Measurements from ENCODE around the gene EVI5L.
"Not testable (repeated sequence)": the region's sequence is repeated elsewhere in the genome, so short reads cannot be mapped to it uniquely, and the experiment has no call there.

Gene EVI5L

DNA sequence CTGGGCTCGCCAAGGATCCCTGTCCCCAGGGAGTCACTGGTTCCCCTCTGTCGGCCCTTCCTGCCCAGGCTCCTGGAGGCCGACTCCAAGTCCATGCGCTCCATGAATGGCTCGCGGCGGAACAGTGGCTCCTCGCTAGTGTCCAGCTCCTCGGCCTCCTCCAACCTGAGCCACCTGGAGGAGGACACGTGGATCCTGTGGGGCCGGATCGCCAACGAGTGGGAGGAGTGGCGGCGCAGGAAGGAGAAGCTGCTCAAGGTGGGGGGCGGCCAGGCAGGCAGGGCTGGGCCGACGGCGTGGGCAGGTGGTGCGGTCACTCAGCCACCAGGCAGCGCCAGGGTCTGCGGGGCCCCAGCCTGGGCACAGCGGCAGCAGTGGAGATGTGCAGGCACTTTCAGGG lies 17.6 kb downstream of the EVI5L start:
- no peak for DNase-seq

DNA sequence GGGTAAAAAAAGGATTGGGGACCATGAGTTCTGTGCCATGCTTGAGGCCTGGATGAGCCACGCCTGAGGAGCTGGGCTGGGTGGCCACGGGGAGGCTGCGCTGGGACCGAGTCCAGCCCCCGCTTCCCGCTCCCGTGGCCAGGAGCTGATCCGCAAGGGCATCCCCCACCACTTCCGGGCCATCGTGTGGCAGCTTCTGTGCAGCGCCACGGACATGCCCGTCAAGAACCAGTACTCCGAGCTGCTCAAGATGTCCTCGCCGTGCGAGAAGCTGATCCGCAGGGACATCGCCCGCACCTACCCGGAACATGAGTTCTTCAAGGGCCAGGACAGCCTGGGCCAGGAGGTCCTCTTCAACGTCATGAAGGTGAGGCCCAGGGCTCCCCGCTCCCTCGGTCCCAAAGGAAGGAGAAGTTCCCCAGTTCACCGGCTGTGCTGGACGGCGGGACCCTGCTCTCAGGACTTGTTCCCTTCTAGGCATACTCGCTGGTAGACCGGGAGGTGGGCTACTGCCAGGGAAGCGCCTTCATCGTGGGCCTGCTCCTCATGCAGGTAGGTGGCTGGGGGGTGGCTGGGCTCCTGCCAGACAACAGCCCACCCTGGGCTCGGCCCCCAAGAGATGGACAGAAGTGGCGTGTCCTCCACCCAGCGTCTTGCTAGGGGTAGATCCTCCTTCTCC lies 18.9 kb downstream of the EVI5L start:
- DNase-seq = no peak

DNA sequence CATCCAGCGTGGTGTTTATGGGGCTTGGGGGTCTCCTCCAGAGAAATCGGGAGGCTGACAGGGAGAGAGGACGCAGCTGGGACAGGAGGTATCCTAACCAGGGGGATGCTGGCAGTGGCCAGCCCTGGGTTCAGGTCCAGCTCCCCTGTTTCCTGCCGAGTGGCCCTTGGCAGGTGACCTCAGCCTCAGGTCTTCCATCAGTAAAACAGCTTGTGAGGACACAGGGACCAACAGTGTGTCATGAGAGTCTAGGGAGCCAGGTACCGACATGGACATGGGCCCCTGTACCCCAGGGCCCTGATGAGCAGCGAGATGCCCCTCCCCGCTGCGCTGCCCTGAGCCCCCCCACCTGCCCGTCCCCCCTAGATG lies 19.6 kb downstream of the EVI5L start:
- no peak for DNase-seq

DNA sequence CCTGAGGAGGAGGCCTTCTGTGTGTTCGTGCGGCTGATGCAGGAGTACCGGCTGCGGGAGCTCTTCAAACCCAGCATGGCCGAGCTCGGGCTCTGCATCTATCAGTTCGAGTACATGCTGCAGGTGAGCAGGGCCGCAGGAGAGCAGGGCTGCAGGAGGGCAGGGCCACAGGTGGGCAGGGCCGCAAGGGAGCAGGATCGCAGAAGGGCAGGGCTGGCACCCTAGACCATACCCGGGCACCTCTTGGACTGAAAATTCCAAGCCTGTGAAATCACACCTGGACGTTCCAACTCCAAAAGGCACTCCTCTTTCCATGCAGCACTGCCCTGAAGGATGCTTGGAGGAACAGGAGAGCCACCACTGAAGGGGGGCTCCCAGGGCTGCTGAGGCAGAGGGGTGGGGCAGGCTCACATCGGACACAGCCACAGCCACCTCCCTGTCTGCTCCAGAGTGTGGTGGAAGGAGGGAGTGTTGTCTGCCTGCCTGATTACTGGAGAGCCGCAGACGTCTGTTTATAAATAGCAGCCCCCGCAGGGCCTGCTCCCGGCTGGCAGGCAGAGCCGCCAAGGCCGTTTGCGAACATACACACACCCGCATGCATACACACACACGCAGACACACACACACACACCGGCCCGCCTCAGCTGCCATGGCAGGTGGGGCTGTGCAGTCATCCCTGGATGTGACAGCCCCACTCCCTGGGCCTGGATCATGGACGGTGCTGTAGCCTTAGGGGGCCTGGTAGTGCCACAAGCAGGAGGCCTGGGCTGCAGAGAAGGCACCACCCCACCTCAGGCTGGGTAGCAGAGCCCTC lies 20.2 kb downstream of the EVI5L start:
- DNase-seq = no peak

DNA sequence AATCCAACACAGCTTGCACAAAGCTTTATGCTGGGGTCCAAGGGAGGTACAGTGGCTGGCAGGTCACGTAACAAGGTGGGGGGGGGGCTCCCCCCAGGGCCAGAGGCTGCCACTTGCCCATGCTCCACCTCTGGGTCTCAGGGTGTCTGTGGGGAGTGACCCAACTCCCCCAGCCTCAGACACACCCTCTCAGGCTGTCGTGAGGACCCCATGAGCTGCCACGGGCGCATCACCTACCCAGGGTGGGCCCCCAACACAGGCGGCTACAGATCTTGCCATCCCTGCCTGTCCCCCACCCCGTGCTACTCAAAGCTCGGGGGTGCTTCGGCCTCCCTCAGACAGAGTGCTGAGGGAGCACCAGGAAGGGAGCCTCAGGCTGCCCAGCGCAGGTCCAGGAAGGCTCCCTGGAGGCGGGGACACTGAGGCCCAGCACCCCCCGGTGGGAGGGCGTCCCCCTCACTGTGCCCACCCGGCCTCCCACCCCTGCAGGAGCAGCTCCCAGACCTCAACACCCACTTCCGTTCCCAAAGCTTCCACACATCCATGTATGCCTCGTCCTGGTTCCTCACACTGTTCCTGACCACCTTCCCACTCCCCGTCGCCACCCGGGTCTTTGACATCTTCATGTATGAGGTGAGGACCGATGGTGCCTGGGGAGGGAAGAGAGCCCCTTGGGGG lies 21.1 kb downstream of the EVI5L start:
- no peak for DNase-seq

DNA sequence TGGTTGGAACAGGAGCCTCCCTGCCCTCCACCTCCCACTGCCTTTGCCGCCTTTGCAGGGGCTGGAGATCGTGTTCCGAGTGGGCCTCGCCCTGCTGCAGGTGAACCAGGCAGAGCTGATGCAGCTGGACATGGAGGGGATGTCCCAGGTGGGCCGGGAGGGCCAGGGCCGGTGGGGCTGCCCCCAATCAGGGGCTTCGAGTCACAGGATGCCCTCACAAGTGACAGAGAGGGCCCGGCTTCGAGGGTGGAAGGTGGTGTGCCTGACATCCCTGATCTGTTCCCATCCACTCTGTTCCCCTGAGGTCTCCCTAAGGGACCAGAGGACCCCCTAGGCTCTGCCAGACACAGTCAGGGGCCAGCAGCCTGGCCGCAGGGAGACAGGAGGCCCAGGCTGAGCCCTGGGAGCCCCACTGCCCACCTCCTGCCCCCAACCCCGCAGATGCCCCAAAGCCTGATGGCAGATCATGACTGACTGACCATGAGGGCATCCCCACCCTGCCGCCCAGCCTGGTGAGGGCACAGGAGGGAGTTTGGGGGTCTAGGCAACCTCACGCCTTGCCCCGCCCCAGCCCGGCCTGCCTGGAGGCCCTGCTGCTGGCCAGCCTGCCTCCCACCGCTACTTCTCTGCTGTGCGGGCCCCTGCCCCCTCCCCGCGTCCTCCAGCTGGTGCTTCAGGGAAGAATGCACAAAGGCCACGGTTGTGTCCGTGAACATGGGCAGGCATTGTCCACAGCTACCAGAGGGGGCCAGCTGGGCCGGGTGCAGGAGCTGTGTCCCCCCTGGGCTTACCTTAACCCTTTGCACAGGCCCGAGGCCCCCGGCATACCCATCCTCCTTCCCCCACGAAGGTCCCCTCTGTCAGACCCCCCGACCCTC lies 21.8 kb downstream of the EVI5L start:
- no peak for DNase-seq

DNA sequence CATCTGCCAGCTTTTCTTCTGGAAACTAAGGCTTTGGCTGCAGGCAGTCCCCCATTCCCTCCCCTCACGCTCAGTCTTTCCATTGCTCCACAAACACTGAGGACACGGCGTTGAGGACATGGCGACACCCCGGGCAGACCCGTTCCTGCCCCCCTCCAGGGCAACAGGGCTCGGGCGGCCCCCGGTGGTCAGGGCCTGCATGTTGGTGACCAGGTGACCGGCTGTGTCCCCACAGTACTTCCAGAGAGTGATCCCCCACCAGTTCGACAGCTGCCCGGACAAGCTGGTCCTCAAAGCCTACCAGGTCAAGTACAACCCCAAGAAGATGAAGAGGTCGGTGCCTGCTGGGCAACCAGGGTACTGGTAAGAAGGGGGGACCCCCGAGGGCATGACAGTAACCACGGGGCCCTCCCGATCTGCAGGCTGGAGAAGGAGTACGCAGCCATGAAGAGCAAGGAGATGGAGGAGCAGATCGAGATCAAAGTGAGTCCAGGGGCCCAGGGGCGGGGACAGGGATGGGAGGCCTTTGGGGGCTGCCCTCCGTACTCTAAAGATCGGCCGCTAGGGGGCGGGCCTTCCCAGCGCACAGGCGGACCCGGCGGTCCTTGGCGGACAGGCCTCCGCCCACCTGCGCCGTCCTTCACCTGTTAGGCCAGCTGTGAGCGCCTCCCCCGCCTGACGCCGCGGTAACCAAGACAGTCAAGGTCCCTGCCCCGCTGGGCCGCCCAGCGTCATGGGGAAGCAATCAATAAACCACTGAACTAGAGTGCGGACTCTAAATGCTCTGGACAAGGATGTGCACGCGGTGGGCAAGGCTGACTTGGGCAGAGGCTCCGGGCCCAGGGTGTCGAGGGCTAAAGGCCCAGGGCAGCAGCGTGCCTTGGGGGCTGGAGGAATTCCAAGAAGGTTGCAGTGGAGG lies 23.1 kb downstream of the EVI5L start:
- DNase-seq = peak; percentile 45

DNA sequence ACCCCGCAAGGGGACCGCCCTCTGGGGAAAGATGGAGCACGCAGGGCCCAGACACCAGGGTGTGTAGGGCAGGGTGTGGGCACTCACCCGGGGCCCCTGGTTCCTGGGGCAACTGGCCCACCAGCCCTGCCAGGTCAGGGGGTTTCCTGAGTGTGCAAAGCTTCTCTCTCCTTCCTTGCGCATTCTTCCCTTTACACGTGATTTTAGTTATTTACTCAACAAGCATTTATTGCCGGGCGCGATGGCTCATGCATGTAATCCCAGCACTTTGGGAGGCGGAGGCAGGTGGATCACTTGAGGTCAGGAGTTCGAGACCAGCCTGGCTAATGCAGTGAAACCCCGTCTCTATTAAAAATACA lies 23.7 kb downstream of the EVI5L start:
- DNase-seq = no peak

DNA sequence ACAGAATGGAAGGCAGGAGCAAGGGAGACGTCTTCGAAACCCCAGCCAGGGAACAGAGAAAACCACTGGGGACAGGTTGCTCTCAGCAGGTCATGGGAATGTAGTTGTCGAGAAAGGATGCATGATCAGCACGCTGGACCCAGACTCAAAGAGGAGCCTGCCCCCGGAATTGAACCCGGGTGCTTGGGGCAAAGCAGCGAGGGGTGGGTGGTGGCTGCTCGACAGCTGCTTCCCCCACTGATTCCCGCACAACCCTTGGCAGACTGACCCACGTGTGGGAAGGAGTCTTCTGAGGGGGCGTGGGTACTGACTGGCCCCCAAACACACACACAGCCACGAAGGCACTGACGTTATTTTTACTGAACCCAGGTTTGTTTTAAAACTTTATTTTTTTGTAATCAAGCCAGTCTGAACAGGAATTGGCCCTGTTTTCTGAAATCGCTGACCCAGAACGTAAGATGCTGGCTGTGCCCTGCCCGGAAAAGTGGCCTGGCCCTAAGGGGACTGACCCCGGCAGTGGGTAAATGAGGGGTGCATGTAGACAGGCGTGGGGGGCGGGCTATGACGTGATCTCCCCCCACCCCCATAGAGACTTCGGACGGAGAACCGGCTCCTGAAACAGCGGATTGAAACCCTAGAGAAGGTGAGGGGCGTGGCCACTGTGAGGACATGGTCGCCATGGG lies 25.5 kb downstream of the EVI5L start:
- DNase-seq = no peak

DNA sequence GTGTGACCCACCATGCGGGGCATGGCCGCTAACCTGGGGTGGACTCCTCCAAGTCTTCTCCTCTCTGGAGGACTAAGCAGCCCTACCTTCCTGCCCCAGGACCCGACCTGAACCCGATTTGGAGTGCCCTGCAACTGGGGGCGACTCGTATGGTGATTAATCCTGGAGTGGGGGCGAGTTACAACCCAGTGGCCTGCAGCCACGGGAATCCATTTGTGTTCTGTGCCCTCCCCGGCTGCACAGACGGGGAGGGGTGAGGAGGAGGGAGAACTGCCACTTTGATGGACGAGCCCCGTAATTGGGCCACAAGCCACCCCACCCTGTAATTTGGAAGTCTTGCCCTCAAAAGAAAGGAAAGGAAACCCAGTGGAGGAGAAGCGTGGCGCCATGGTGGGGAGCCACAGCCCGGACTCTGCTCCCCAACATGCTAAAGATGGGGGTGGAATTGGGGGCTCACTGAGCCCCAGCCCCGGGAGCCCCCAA lies 26.1 kb downstream of the EVI5L start:
- DNase-seq = no peak

DNA sequence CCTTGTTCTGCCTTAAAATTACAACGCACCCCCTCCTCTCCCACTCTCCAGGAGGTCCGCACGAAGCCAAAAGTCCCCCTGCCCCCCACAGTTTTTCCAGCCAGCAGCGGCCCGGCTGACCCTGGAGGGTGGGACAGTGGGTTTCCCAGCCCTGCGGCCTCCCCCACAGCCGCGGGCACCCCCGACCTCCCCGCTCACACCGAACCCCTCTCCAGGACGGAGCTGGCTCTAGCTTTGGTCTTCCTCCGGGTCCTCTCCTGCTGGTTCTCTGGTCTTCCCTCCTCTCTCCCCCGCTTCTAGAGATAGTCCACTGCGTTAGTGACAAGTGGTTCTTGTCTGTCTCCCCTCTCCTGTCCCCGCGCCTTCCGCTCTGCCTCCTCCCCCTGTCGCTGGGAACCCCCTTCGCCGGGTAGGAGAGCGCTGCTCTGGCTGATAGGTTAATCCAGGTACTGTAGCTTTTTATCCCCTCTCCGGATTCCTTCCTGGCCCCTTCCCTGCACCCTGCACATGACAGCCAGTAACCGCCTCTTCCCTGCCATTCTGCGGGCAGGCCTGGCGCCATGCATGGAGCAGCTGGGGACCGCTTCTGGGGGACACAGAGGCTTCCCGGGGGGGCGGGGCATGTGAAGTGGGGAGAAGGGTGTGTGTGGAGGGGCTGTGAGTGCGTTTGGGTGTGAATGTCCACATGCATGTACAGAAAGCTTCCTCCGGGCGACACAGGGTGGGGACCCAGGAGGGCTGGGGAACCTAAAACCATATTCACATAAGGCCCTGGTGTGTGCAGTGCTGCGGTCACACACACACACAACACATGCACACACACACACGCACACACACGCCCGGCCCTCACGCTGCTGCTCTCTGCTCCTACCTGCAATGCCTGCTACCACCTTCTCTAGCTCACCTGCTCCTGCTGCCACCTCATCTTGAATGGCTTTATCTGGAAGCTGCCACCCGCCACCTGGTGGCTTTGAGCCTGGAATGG lies 27.0 kb downstream of the EVI5L start:
- DNase-seq = no peak

DNA sequence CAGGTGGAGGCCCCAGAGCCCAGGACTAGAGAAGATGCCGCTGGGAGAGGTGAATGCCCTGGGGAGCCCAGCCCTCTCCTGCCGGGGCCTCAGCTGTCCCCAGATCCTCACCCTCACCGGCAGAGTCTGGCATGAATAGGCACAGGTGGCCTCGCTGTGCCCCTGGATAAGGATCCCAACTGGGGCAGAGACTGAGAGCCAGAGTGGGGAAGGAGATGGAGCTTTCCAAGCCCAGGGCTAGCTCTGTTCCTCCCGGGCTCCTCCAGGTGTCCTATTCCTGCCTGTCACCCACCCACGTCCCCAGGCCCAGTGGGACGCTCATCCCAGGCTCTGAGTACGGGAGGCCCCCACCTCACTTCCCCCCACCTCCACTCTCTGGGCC lies 27.7 kb downstream of the EVI5L start:
- no peak for DNase-seq

DNA sequence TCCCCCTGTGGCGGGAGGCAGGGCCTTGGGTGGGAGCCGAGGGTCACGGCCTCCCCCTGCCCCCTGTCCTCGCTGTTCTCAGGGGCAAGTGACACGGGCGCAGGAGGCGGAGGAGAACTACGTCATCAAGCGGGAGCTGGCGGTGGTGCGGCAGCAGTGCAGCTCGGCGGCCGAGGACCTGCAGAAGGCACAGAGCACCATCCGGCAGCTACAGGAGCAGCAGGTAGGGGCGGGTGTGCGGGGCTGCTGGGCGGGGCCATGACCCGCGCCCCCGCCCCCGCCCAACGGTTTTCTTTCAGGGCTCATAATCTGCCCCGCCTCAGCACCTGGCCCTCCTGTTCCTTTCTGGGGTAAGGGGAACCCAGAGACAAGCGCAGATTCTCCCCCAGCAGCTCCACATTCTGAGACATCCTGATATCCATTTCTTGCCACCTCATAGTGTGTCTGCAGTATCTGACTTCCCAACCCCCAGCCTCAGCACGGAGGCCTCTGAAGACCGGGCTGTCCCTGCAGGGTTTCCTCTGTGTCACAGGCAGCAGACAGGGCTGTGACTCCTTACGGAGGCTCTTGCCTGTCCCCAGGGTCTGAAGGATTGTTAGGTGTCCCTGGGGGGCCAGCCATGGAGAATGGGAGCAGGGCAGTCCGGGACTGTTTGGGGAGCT lies 28.2 kb downstream of the EVI5L start:
- no peak for DNase-seq

DNA sequence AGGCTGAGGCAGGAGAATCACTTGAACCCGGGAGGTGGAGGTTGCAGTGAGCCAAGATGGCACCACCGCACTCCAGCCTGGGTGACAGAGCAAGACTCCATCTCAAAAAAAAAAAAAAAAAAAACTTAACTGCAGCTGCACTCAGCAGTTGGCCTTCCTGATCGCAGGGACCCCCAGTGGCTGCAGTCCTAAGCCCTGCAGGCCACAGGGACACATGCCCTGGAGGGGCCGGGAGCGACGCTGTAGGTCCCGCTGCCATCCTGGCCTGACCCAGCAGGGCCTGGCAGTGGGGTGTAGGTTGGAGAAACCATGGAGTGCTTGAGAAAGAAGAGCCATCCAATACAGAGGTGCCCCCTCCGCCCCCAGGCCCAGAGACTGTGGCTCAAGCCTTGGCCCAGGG lies 29.1 kb downstream of the EVI5L start:
- not testable (repeated sequence) for DNase-seq

DNA sequence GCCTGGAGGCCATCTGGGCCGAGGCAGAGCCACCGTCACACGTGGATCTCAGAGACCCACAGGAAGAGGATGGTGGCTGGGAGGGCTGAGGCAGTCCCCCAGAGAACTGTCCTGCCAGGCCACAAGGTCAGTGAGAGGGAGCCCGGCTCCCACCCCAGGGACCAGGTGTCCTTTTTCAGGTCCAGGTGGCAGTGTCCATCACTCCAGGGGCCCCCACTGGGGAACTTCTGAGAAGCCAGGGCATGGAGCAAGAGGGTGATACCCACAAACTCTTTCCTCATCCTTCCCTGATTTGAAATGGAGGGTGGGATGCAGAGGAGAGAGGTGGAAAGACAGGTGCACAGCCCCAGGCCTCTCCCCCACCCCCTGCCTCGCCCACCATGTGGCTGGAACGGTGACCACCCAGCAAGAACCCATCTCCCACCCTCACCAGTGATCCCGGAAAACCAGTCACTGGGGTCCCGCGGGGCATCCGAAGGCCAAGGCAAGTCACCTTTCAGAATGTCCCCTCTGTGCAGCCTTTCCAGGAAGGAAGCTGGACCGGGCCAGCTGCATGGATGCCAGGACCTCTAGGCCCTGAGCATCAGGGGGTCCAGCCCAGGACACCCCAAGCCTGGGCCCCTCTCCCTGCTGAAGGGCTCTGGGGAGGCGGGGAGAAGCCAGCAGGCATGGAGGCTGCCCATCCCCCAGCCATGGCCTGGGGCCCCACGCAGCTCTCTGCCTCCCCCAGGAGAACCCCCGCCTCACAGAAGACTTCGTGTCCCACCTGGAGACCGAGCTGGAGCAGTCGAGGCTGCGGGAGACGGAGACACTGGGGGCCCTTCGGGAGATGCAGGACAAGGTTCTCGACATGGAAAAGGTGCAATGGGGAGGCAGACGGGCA lies 30.1 kb downstream of the EVI5L start:
- DNase-seq = no peak

DNA sequence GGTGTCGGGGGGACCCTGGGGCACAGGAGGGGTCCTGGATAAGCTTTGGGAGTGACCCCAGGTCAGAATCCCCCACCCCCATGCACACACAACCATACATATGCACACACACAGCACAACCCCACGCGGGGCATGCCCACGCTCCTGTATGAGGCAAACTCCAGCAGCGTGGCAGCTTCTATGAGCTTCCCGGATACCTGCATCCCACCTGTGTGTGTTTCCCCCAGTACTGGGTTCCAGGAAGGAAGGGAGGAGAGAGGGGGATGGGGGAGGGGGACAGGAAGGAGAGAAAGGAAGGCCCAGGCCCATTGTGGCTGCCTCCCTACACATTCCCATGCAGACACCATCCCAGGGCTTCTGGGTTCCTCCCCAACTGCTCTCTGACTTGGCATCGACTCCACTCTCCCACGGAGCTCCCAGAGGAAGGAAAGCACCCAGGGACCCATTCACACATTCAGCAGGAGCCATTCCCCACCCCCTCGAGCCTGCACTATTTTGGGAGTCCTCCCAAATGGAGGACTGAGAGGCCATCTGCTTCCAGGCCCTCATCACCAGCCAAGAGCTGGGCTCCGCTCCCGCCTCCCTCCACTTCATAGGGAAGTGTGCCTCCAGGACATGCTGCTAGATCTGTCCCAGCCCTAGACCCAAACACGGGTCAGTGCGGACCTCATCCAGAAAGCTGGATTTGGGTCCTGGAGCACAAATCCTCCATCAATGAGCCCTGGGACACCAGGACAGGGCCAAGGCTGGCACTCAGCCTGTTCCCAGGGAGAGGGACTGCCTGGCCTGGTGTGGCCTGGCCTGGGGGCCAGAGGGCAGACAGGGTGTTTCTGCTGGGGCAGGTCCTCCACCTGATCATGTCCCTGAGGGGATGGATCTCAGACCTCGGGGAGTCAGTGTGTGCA lies 30.9 kb downstream of the EVI5L start:
- no peak for DNase-seq

Measured in HCEC 1CT (cell line).